Anterior cingulate cortex (tissue), 58 donors: Measurements from ENCODE around the gene STOML3.
"Not testable (repeated sequence)": the region's sequence is repeated elsewhere in the genome, so short reads cannot be mapped to it uniquely, and the experiment has no call there.

ENCODE experiments used
- DNase-seq, 58 donors: peaks; one replicate each; lab custom pipeline; 2025; lab: John Stamatoyannopoulos, UW

STOML3 gene, protein sequence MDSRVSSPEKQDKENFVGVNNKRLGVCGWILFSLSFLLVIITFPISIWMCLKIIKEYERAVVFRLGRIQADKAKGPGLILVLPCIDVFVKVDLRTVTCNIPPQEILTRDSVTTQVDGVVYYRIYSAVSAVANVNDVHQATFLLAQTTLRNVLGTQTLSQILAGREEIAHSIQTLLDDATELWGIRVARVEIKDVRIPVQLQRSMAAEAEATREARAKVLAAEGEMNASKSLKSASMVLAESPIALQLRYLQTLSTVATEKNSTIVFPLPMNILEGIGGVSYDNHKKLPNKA

DNA sequence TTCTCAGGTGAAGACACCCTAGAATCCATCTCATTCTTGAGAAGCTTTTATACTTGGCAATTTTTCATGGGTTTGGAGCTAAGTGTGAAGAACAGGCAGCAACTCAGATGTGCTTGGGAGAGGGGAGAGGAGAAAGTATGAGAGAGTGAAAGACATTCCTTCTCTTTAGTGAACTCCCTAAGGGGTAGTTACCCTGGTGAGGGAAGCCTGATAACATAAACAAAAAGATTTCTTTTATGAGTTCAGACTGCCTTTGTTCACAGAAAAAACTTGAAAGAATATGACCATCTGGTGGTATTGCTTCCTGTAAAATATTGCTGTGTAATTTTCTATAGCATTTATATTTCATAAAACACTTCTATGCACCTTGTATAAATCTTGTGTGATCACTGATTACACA, at the start of gene STOML3:
Gene STOML3, minus strand, starts transcription at position 139 of the 400 bp plus-strand sequence. Its CDS starts 110 bp downstream, at position 29.
- no peak for DNase-seq

- no peak for DNase-seq
These were observed 49.6 kb upstream of the STOML3 start for GRCh38 chr13:39040206-39040605.

- no peak for DNase-seq
These were observed 48.4 kb upstream of the STOML3 start for GRCh38 chr13:39039041-39039440.

GRCh38 chr13:39038569-39039030, 48.0 kb upstream of the STOML3 start:
- DNase-seq, result peak in 6 of 58 donors; percentile 25 to 65 (median 56)

- peak; percentile 70 to 97 (median 94) for DNase-seq
These were observed 47.4 kb upstream of the STOML3 start, which contains the start of the genes NHLRC3 and PROSER1 for GRCh38 chr13:39037880-39038568. Gene NHLRC3, plus strand, starts transcription at chr13:39038456. Its CDS starts 184 bp downstream, at chr13:39038640. Gene PROSER1, minus strand, starts transcription at chr13:39038089. Its CDS starts 847 bp downstream, at chr13:39037242.

DNA sequence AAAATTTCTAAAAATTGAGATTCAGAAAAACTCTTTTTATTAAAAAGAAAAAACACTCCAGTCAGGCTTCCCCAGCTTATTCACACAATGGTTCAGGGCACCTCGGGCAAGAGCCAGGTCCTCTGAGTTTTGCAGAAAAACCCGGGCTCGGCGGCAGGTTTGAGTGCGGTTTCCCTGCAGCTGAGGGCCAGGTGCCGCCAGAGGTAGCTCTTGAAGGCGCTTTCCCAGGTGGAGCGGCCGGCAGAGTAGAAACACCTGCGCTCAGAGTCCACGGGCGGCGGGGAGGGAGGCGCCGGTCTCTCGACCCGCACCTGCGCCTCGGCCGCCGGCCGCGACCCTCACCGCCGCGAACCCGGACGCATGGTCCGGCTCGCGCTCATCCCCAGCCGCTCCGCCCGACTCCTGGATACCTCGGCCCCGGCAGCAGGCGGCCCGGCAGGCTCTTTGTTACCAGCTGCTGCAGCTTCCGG, 46.8 kb upstream of the STOML3 start:
- peak in 2 of 58 donors; percentile 46 to 62 for DNase-seq

- DNase-seq, result no peak
These were observed 45.6 kb upstream of the STOML3 start for GRCh38 chr13:39036212-39036611.

- no peak for DNase-seq
These were observed 45.2 kb upstream of the STOML3 start for GRCh38 chr13:39035799-39036198.

- DNase-seq, result no peak
These were observed 44.6 kb upstream of the STOML3 start for GRCh38 chr13:39035204-39035603.

GRCh38 chr13:39034085-39034484, 43.5 kb upstream of the STOML3 start:
- DNase-seq, result no peak

DNA sequence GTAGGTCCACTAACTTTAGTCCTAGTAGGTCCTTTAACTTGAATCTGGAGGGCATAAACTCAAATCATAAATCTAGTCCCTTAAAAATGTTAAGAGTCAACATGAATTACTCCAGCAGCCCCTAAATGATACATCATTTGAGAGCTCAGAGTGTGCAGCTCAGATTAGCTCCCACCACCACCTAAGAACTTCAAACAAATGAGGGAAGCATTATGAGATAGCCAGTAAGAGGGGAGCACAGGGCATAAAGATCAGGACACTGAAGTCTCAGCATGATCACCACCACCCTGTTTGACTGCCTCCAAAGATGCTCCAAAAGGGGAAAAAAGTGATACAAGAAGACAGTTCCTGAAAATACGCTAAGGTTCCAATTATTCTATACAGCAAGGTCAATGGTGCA, 41.5 kb upstream of the STOML3 start:
- DNase-seq, result no peak

GRCh38 chr13:39025433-39025839, 34.8 kb upstream of the STOML3 start:
- peak in 1 of 58 donors; percentile 25 for DNase-seq

DNA sequence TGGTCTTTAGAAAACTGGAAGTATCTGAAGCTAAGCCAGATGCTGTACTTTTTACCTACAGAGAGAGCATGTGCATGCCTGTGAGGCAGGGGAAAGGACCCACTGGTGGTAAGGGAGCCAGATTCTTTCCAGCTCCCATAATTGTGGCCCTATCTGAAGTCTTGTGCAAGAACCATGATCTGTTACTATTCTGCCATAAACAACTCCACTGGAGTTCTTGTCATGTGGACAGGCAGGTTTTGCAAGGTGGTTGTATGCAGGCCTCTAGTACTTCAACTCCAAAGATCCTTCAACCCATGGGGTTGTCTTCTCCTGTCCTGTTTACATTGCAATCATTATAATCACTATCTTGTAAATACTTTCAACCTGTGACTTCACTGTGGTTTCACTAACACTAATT, 33.1 kb upstream of the STOML3 start:
- DNase-seq, result no peak

- DNase-seq, result no peak
These were observed 32.7 kb upstream of the STOML3 start for GRCh38 chr13:39023316-39023715.

- no peak for DNase-seq
These were observed 30.3 kb upstream of the STOML3 start for GRCh38 chr13:39020853-39021462.

- DNase-seq, result peak in 14 of 58 donors; percentile 1 to 26 (median 5)
These were observed 26.2 kb upstream of the STOML3 start for GRCh38 chr13:39016787-39017186.

DNA sequence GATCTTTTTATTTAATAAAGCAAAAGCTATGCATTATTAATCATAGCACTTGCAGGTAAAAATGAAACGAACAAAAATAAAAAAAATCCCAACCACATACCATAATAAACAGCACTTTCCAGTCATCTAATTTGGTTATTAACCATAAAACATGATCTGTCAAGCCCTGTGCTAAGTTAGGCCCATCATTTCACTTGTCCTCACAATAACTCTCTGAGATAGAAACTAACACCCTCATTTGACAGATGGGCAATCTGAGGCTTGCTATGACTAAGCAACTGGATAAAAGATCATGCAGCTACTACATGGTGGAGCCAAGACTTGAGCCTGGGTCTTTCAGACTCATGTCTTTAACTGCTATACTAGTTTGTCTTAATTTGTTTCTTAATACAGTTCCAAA, 25.5 kb upstream of the STOML3 start:
- DNase-seq, result no peak

GRCh38 chr13:39013462-39013861, 22.8 kb upstream of the STOML3 start:
- DNase-seq, result no peak

GRCh38 chr13:39012608-39013007, 22.0 kb upstream of the STOML3 start:
- DNase-seq, result no peak

DNA sequence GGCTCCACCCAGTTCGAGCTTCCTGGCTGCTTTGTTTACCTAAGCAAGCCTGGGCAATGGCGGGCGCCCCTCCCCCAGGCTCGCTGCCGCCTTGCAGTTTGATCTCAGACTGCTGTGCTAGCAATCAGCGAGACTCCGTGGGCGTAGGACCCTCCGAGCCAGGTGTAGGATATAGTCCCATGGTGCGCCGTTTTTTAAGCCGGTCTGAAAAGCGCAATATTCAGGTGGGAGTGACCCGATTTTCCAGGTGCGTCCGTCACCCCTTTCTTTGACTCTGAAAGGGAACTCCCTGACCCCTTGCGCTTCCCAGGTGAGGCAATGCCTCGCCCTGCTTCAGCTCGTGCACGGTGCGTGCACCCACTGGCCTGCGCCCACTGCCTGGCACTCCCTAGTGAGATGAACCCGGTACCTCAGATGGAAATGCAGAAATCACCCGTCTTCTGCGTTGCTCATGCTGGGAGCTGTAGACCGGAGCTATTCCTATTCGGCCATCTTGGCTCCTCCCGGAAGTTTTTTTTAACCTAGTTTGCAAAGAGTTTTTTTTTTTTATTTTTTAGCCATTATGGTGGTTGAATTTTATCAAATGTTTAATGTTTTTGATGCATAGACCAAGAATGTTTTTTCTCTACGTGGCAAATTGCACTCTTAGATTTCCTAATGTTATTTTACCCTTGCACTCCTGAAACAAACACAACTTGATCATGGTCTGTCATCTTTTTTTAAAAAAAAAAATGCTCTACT, 15.9 kb upstream of the STOML3 start:
- not testable (repeated sequence) for DNase-seq
